RWPE2 (cell line): ENCODE measurements around the gene SCYGR4.

ENCODE experiments used
- ATAC-seq: fragments of 200-7000 bp; cut with Tn5 transposase; 3 replicates; pipeline ENCODE4 v1.9.1; 2021; ENCODE audit warnings: low read depth
- DNase-seq: peaks from one replicate; pipeline ENCODE4 v3.0.0-alpha.2; 2020; ENCODE audit warnings: low spot score
- H3K27ac ChIP-seq: fragments of 450-650 bp; 2 replicates; pipeline ENCODE4 v1.5.1; 2017; ENCODE audit warnings: mild to moderate bottlenecking; ENCODE audit not compliant: poor library complexity, severe bottlenecking
- H3K27me3 ChIP-seq: fragments of 250-450 bp; sonication (Bioruptor Pico); 2 replicates; pipeline ENCODE4 v1.5.1; 2021; ENCODE audit warnings: mild to moderate bottlenecking, moderate library complexity; ENCODE audit not compliant: insufficient read depth, poor library complexity, severe bottlenecking
- H3K36me3 ChIP-seq: fragments of 250-450 bp; sonication (Bioruptor Pico); 2 replicates; pipeline ENCODE4 v1.5.1; 2020; ENCODE audit warnings: low read depth, mild to moderate bottlenecking, moderate library complexity
- H3K4me1 ChIP-seq: fragments of 250-450 bp; sonication (Bioruptor Pico); 2 replicates; pipeline ENCODE4 v1.5.1; 2021; ENCODE audit warnings: mild to moderate bottlenecking, moderate library complexity; ENCODE audit not compliant: insufficient read depth, poor library complexity, severe bottlenecking
- H3K4me3 ChIP-seq: fragments of 250-450 bp; sonication (Bioruptor Pico); 2 replicates; pipeline ENCODE4 v1.5.1; 2021; ENCODE audit warnings: mild to moderate bottlenecking, moderate library complexity; ENCODE audit not compliant: severe bottlenecking
- H3K9me3 ChIP-seq: fragments of 250-450 bp; sonication (Bioruptor Pico); 2 replicates; pipeline ENCODE4 v1.5.1; 2021; ENCODE audit warnings: mild to moderate bottlenecking, moderate library complexity; ENCODE audit not compliant: severe bottlenecking
- TF ChIP-seq, protein P1 (sequence below): fragments of 450-650 bp; IDR thresholded peaks from one replicate; pipeline ENCODE4 v1.5.1; 2017; ENCODE audit warnings: mild to moderate bottlenecking, moderate library complexity; ENCODE audit not compliant: poor library complexity, severe bottlenecking

SCYGR4 gene

DNA sequence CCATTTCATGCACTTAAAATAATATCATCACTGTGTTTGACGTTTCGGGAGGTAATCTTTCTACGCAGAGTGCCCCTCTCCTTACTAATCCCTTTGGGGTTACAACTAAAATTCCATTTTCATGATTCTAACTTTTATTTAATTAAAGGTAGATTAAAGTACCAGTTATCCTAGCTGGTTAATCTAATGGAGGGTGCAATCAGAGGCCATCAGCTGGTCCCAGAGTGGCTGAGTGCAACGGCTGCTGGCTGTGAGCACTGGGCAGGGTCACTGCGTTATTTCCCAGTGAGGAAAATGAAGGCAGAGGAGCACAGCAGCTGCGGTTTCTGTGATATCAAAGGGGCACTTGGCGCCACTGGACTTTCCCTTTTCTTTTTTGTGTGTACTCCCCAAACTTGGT, 12.1 kb downstream of the SCYGR4 start:
- H3K36me3 ChIP-seq = no peaks in the 10 kb centered on the region
- H3K9me3 ChIP-seq = no peaks in the 10 kb centered on the region
- H3K4me3 ChIP-seq = no peak overlapping the region
- ATAC-seq (no peak), DNase-seq (no peak)
- H3K27ac ChIP-seq = no peak overlapping the region
- no peaks in the 10 kb centered on the region for H3K4me1 ChIP-seq
- H3K27me3 ChIP-seq = no peaks in the 10 kb centered on the region
- TF ChIP-seq, protein P1, sequence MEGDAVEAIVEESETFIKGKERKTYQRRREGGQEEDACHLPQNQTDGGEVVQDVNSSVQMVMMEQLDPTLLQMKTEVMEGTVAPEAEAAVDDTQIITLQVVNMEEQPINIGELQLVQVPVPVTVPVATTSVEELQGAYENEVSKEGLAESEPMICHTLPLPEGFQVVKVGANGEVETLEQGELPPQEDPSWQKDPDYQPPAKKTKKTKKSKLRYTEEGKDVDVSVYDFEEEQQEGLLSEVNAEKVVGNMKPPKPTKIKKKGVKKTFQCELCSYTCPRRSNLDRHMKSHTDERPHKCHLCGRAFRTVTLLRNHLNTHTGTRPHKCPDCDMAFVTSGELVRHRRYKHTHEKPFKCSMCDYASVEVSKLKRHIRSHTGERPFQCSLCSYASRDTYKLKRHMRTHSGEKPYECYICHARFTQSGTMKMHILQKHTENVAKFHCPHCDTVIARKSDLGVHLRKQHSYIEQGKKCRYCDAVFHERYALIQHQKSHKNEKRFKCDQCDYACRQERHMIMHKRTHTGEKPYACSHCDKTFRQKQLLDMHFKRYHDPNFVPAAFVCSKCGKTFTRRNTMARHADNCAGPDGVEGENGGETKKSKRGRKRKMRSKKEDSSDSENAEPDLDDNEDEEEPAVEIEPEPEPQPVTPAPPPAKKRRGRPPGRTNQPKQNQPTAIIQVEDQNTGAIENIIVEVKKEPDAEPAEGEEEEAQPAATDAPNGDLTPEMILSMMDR = no peak

DNA sequence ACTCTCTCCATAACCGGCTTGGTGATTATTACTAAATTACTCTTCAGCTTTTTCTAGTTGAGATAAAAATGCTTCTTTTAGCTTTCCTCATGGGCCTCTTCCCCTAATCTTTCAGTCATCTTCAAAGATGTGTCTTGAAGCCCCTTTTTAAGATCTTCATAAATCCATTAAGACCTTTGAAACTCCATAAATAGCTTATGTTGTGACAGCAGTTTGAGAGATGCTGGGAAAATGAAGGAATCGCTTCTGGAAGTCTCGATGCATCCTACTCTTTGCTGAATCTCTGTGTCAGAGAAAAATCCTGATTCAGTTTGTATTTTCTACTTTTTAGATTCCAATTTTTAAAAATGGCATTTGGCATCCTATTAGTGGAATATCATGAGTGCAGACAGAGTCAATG, 13.0 kb downstream of the SCYGR4 start:
- Histone ChIP-seq H3K27ac (no peak overlapping the region), H3K9me3 (no peaks in the 10 kb centered on the region), H3K4me3 (no peak overlapping the region), H3K36me3 (no peaks in the 10 kb centered on the region), H3K4me1 (no peaks in the 10 kb centered on the region), H3K27me3 (no peaks in the 10 kb centered on the region)
- DNase-seq (no peak), ATAC-seq (no peak)
- TF ChIP-seq, protein P1 = no peak

DNA sequence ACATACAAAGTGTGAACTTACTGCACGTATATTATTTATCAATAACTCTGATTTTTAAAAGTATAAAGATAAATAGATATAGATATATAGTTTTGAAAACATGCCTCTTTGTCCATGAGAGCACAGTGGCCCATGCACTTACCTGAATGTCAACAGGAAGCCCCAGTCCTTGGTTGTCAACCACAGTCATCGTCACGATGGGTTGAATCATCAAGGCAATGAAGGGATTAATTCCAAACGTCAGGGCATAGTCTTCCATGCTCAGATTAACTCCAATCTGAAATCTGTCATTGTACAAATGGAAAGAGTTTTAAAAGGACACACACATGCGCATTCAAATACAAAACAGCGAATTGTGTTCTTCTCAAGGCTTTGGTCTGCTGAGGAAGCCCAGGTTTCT, 15.5 kb downstream of the SCYGR4 start:
- Histone ChIP-seq H3K9me3 (no peaks in the 10 kb centered on the region), H3K4me3 (no peak overlapping the region), H3K27me3 (no peaks in the 10 kb centered on the region), H3K27ac (no peak overlapping the region), H3K4me1 (no peaks in the 10 kb centered on the region), H3K36me3 (no peaks in the 10 kb centered on the region)
- ATAC-seq = no peak
- no peak for DNase-seq
- TF ChIP-seq, protein P1 = no peak

DNA sequence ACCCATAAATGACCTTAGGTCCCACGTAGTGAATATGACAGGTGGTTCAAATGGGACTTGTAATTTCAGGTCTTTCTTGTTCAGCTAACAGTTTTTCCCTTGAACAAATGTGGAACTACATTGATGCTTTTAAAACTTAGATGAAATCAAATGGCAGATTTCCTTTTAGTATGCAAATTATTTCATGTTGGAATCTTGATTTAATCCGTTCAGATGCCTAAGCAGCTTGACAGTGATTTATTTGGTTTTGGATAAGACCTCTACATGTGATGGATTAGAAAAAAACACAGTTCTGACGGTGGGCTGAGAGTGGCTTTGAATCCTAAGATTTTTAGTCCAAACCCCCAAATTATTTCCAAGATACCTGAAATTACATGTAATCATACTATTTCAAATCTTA, 16.9 kb downstream of the SCYGR4 start:
- TF ChIP-seq, protein P1 = no peak
- DNase-seq (no peak), ATAC-seq (no peak)
- Histone ChIP-seq H3K27ac (no peak overlapping the region), H3K36me3 (no peaks in the 10 kb centered on the region), H3K4me1 (no peaks in the 10 kb centered on the region), H3K4me3 (no peak overlapping the region), H3K27me3 (no peaks in the 10 kb centered on the region), H3K9me3 (no peaks in the 10 kb centered on the region)

GRCh38 chr2:227642656-227643055, 25.4 kb downstream of the SCYGR4 start:
- no peak overlapping the region for H3K27ac ChIP-seq
- H3K36me3 ChIP-seq = no peaks in the 10 kb centered on the region
- ATAC-seq = no peak
- DNase-seq = no peak
- no peaks in the 10 kb centered on the region for H3K9me3 ChIP-seq
- no peak overlapping the region for H3K4me3 ChIP-seq
- TF ChIP-seq, protein P1 = no peak
- no peaks in the 10 kb centered on the region for H3K27me3 ChIP-seq
- no peaks in the 10 kb centered on the region for H3K4me1 ChIP-seq
